Measurements from ENCODE around the gene PRRT4.

The PRRT4 gene

GRCh38 chr7:128321044-128321422 is 40.5 kb downstream of the PRRT4 start (continued):
- TF ChIP-seq SALL2 (tag by site-specific recombination; IDR thresholded peaks at IDR 0.05; ENCODE audit: borderline replicate concordance) (no peak), PRDM4 (tag by site-specific recombination; IDR thresholded peaks at IDR 0.05) (no peak), SP7 (tag by site-specific recombination; IDR thresholded peaks at IDR 0.05) (no peak)

GRCh38 chr7:128318691-128319090 is 42.8 kb downstream of the PRRT4 start:
- H3K9me3 ChIP-seq (ENCODE audit: control insufficient read depth, insufficient read depth, low read depth, low read length): no peaks in the 10 kb centered on the region
- ChIA-PET POLR2A (no interaction called here), CTCF (interaction anchor here (0.6 to 0.7 kb wide), 2 partner anchors 64 to 108 kb away, joined by 3 to 4 read pairs; no protein-coding TSS in a partner anchor)
- TF ChIP-seq ZNF530 (tag by site-specific recombination; IDR thresholded peaks at IDR 0.05; ENCODE audit: low read depth): no peak
- TF ChIP-seq GFI1B (tag by site-specific recombination; IDR thresholded peaks at IDR 0.05): no peak
- TF ChIP-seq ZNF132 (tag by site-specific recombination; IDR thresholded peaks at IDR 0.05; ENCODE audit: borderline replicate concordance): no peak
- no peak for TF ChIP-seq ZNF544 (tag by site-specific recombination; IDR thresholded peaks at IDR 0.05)
- no peak for TF ChIP-seq YY2 (tag by site-specific recombination; IDR thresholded peaks at IDR 0.05)
- TF ChIP-seq ZNF548 (tag by site-specific recombination; IDR thresholded peaks at IDR 0.05): no peak
- no peak for TF ChIP-seq ZNF19 (tag by site-specific recombination; IDR thresholded peaks at IDR 0.05; ENCODE audit: low read depth)
- no peak for TF ChIP-seq KLF1 (tag by site-specific recombination; IDR thresholded peaks at IDR 0.05)
- TF ChIP-seq ZNF114 (tag by site-specific recombination; IDR thresholded peaks at IDR 0.05): no peak
- TF ChIP-seq HOXC10 (CRISPR knock-in tag; IDR thresholded peaks at IDR 0.05): no peak
- no peak overlapping the region for H3K27ac ChIP-seq (ENCODE audit: extremely low read depth, low read depth, low read length)
- no peaks in the 10 kb centered on the region for H3K4me1 ChIP-seq (ENCODE audit: control insufficient read depth, insufficient read depth, low read length)
- peaks cover 56 to 86% of the 10 kb centered on the region in 2 experiments for H3K36me3 ChIP-seq (ENCODE audit: control insufficient read depth in 2 of 2, insufficient read depth in 1 of 2, low read length in 2 of 2)
- no peak overlapping the region for H3K4me3 ChIP-seq (ENCODE audit: low read depth, low read length)

GRCh38 chr7:128311013-128311412 is 50.5 kb downstream of the PRRT4 start:
- TF ChIP-seq ZFHX2 (tag by site-specific recombination; conservative IDR thresholded peaks at IDR 0.05): no peak
- TF ChIP-seq ZNF184 (tag by site-specific recombination; IDR thresholded peaks at IDR 0.05): no peak
- no peak for TF ChIP-seq ZNF621 (tag by site-specific recombination; IDR thresholded peaks at IDR 0.05)
- TF ChIP-seq REPIN1 (tag by site-specific recombination; IDR thresholded peaks at IDR 0.05; ENCODE audit: low read depth): no peak
- TF ChIP-seq ZNF501 (tag by site-specific recombination; IDR thresholded peaks at IDR 0.05): no peak
- H3K9me3 ChIP-seq (ENCODE audit: control insufficient read depth, insufficient read depth, low read depth, low read length): no peaks in the 10 kb centered on the region
- H3K4me1 ChIP-seq (ENCODE audit: control insufficient read depth, insufficient read depth, low read length): no peaks in the 10 kb centered on the region
- ChIA-PET CTCF (interaction anchor here (1.9 kb wide), 1 partner anchor 11 kb away, joined by 5 read pairs; no protein-coding TSS in a partner anchor), POLR2A (no interaction called here)
- no peak overlapping the region for H3K4me3 ChIP-seq (ENCODE audit: low read depth, low read length)
- H3K27ac ChIP-seq (ENCODE audit: extremely low read depth, low read depth, low read length): no peak overlapping the region
- peaks cover 53 to 90% of the 10 kb centered on the region in 2 experiments for H3K36me3 ChIP-seq (ENCODE audit: control insufficient read depth in 2 of 2, insufficient read depth in 1 of 2, low read length in 2 of 2)

- no peaks in the 10 kb centered on the region for H3K9me3 ChIP-seq (ENCODE audit: control insufficient read depth, insufficient read depth, low read depth, low read length)
- no peak overlapping the region for H3K27ac ChIP-seq (ENCODE audit: extremely low read depth, low read depth, low read length)
- no peak overlapping the region for H3K4me3 ChIP-seq (ENCODE audit: low read depth, low read length)
- H3K36me3 ChIP-seq (ENCODE audit: control insufficient read depth in 2 of 2, insufficient read depth in 1 of 2, low read length in 2 of 2): peaks cover 50 to 90% of the 10 kb centered on the region in 2 experiments
- H3K4me1 ChIP-seq (ENCODE audit: control insufficient read depth, insufficient read depth, low read length): no peaks in the 10 kb centered on the region
- ChIA-PET CTCF (interaction anchor here (1.9 kb wide), 1 partner anchor 12 kb away, joined by 5 read pairs; no protein-coding TSS in a partner anchor), POLR2A (no interaction called here)
- TF ChIP-seq ZNF404 (tag by site-specific recombination; IDR thresholded peaks at IDR 0.05) (no peak), ZBTB48 (tag by site-specific recombination; IDR thresholded peaks at IDR 0.05) (no peak), ZNF280D (tag by site-specific recombination; IDR thresholded peaks at IDR 0.05) (no peak), ZFP3 (tag by site-specific recombination; IDR thresholded peaks at IDR 0.05; ENCODE audit: low read depth) (no peak), ZNF621 (tag by site-specific recombination; IDR thresholded peaks at IDR 0.05) (no peak), ZNF521 (tag by site-specific recombination; IDR thresholded peaks at IDR 0.05) (no peak), ZNF350 (tag by site-specific recombination; IDR thresholded peaks at IDR 0.05) (no peak), ZNF76 (tag by site-specific recombination; IDR thresholded peaks at IDR 0.05; ENCODE audit: borderline replicate concordance, low read depth) (no peak), SP3 (tag by site-specific recombination; IDR thresholded peaks at IDR 0.05) (no peak), ZNF837 (tag by site-specific recombination; IDR thresholded peaks at IDR 0.05) (no peak)
Observed at GRCh38 chr7:128310499-128310898, 51.0 kb downstream of the PRRT4 start.
